Gastrocnemius medialis (tissue), 4 donors: ENCODE results near the gene CTTNBP2. TPM values are rescaled to one million over a fixed set of nuclear protein-coding genes. Genes with fewer than 3 reads are reported as not detected.

Experiments used
- ATAC-seq, 2 donors: fragments of 150-250 bp; one replicate each; pipeline ENCODE4 v1.9.1; 2016
- DNase-seq, 2 donors: peaks; one replicate each; pipeline ENCODE4 v3.0.0-alpha.2; 2019
- H3K27ac ChIP-seq, 4 donors: fragments of 200-600 bp; sonication (generic); 1 replicate in 1 of 4; 2 replicates in 3 of 4; pipeline ENCODE4 v1.5.1; 2016 to 2018; ENCODE audit warnings: mild to moderate bottlenecking in 2 of 4, moderate library complexity in 1 of 4
- H3K27me3 ChIP-seq, 3 donors: fragments of 200-600 bp; sonication (generic) in 2 of 3; 1 replicate in 1 of 3; 2 replicates in 2 of 3; pipeline versions ENCODE4 v1.5.1 to v1.6.0; 2016 to 2019; ENCODE audit warnings: mild to moderate bottlenecking in 1 of 3, moderate library complexity in 1 of 3
- H3K36me3 ChIP-seq, 2 donors: fragments of 200-600 bp; sonication (generic) in 1 of 2; one replicate each; pipeline ENCODE4 v1.5.1; 2017 to 2018
- H3K4me1 ChIP-seq, 2 donors: fragments of 200-600 bp; sonication (generic) in 1 of 2; one replicate each; pipeline ENCODE4 v1.5.1; 2016 to 2017; ENCODE audit warnings: mild to moderate bottlenecking in 2 of 2
- H3K4me3 ChIP-seq, 4 donors: fragments of 200-600 bp; sonication (generic) in 3 of 4; 1 replicate in 1 of 4; 2 replicates in 3 of 4; pipeline ENCODE4 v1.5.1; 2016 to 2019; ENCODE audit warnings: mild to moderate bottlenecking in 2 of 4
- H3K9me3 ChIP-seq, 3 donors: fragments of 200-600 bp; sonication (generic) in 2 of 3; 1 replicate in 1 of 3; 2 replicates in 2 of 3; pipeline ENCODE4 v1.5.1; 2016 to 2019
- POLR2A ChIP-seq, 2 donors: fragments of 450-650 bp; IDR thresholded peaks; one replicate each; pipeline ENCODE4 v1.6.1; 2017; ENCODE audit warnings: antibody characterized with exemption in 2 of 2, mild to moderate bottlenecking in 2 of 2, moderate library complexity in 2 of 2
- in situ Hi-C, 4 donors: fragments of 200-750 bp; cut with MboI; loops; one replicate each; pipeline versions ENCODE4 v1.15.0 to v1.8.0; 2017; ENCODE audit warnings: low sequenced_read_pairs in 4 of 4
- intact Hi-C: fragments of 100-400 bp; cut with DNase I; formaldehyde crosslinking; loops from one replicate; pipeline ENCODE4 v1.15.1; 2023; ENCODE audit warnings: low total_unique reads
- total RNA-seq, 4 donors: library from RNA; depleted of rRNA; stranded (reverse); fragments of >200 nt; gene quantifications; one replicate each; pipeline versions ENCODE4 v1.1.0 to v1.2.3, GENCODE V29; 2016
- TF ChIP-seq, protein P1 (sequence below), 5 experiments: fragments of 450-650 bp in 3 of 5; fragments of 200-600 bp in 2 of 5; sonication (generic) in 2 of 5; IDR thresholded peaks in 4 of 5; conservative IDR thresholded peaks in 1 of 5; 1 replicate in 4 of 5; 2 replicates in 1 of 5; pipeline ENCODE4 v1.5.1; 2016 to 2019; ENCODE audit warnings: antibody characterized with exemption in 5 of 5, mild to moderate bottlenecking in 3 of 5, moderate library complexity in 3 of 5

The CTTNBP2 gene
- total RNA-seq, 4 donors from 2014 or later, result 0.49 to 1.8 (median 1.5) TPM

DNA sequence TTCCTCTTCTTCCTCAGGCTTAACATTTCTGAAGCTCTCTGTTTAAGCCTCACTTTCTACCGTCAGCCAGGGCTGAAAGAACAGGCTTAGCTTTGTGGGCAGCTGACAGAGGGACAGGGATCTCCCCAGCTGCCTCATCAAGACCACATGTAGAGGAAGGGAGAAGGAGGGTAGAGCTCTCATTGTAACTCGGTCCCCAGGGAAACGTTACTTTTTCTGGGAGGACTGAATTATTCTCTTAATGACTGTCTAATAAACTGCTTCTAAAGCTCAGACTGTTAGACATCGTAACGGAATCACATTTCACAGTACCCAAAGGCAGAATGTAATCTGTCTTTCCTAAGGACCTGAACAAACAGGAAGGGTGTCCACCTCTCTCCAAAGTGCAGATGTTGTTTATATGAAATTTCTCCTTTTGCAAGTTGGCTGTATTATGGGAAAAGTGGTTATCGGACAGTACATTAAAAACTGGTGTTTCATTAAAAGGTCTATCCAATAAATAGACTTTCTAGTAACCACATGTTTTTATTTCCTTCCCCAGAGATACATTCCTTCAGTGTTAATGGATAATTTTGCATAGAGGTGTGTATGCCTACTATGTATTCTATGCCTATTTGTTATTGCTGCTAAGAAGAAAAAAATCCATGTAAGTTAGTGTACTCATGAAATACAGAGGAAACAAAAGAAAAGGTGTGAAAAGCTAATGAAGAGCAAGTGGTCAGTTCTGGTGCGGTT, 144.2 kb downstream of the CTTNBP2 start:
- H3K9me3 ChIP-seq, result no peaks in the 10 kb centered on the region
- TF ChIP-seq, protein P1, sequence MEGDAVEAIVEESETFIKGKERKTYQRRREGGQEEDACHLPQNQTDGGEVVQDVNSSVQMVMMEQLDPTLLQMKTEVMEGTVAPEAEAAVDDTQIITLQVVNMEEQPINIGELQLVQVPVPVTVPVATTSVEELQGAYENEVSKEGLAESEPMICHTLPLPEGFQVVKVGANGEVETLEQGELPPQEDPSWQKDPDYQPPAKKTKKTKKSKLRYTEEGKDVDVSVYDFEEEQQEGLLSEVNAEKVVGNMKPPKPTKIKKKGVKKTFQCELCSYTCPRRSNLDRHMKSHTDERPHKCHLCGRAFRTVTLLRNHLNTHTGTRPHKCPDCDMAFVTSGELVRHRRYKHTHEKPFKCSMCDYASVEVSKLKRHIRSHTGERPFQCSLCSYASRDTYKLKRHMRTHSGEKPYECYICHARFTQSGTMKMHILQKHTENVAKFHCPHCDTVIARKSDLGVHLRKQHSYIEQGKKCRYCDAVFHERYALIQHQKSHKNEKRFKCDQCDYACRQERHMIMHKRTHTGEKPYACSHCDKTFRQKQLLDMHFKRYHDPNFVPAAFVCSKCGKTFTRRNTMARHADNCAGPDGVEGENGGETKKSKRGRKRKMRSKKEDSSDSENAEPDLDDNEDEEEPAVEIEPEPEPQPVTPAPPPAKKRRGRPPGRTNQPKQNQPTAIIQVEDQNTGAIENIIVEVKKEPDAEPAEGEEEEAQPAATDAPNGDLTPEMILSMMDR (IDR thresholded peaks at IDR 0.05 in 4 of 5, conservative IDR thresholded peaks at IDR 0.05 in 1 of 5), result no peak
- no peak for TF ChIP-seq POLR2A (IDR thresholded peaks at IDR 0.05)
- intact Hi-C loops, result no loop called here
- DNase-seq (no peak), ATAC-seq (no peak)
- no peaks in the 10 kb centered on the region for H3K36me3 ChIP-seq
- no peak overlapping the region for H3K4me3 ChIP-seq
- no peaks in the 10 kb centered on the region for H3K27me3 ChIP-seq
- no peaks in the 10 kb centered on the region for H3K4me1 ChIP-seq
- in situ Hi-C loops, result no loop called here
- no peak overlapping the region for H3K27ac ChIP-seq

DNA sequence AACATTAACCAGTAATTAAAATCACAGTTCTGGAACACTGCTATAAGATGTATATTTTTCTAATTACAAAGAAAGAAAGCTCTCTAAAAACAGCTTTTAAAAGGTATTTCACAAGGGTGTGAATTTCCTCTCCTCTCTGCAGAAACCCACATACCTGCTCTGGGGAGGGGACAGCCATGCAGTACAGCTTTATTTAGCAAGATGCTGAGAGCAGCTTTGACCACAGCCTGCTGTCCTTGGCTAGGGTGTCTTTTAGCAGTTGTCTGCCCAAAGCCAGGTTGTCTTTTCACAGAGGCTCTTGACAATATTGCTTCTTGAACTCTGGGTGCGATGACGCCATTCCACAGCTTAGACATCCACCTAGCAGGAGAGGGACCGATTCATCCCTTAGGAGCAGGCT, 148.3 kb downstream of the CTTNBP2 start:
- Histone ChIP-seq H3K27me3 (no peaks in the 10 kb centered on the region), H3K27ac (no peak overlapping the region), H3K9me3 (no peaks in the 10 kb centered on the region), H3K4me3 (no peak overlapping the region), H3K4me1 (no peaks in the 10 kb centered on the region), H3K36me3 (no peaks in the 10 kb centered on the region)
- intact Hi-C loops (no loop called here), in situ Hi-C loops (no loop called here)
- DNase-seq (no peak), ATAC-seq (no peak)
- TF ChIP-seq POLR2A (IDR thresholded peaks at IDR 0.05), result no peak
- TF ChIP-seq, protein P1 (IDR thresholded peaks at IDR 0.05 in 4 of 5, conservative IDR thresholded peaks at IDR 0.05 in 1 of 5), result no peak

DNA sequence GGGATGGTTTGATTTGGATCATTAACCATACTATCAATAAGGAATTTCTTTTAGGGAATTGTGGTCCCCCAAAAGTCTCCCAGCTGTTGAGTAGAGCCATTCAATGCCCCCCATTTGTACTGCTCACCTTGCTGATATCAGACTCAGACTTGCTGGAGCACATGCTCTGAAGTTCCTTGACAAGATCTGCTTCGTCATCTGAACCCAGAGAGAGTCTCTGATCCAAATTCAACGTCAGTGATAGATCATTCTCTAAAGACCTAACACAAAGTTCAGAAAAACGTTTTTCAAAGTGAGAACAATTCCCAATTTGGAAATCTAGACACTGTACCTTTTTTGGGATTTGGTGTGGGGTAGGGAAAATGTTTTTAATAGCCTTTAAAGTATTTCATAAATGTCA, 153.9 kb downstream of the CTTNBP2 start:
- no peaks in the 10 kb centered on the region for H3K36me3 ChIP-seq

DNA sequence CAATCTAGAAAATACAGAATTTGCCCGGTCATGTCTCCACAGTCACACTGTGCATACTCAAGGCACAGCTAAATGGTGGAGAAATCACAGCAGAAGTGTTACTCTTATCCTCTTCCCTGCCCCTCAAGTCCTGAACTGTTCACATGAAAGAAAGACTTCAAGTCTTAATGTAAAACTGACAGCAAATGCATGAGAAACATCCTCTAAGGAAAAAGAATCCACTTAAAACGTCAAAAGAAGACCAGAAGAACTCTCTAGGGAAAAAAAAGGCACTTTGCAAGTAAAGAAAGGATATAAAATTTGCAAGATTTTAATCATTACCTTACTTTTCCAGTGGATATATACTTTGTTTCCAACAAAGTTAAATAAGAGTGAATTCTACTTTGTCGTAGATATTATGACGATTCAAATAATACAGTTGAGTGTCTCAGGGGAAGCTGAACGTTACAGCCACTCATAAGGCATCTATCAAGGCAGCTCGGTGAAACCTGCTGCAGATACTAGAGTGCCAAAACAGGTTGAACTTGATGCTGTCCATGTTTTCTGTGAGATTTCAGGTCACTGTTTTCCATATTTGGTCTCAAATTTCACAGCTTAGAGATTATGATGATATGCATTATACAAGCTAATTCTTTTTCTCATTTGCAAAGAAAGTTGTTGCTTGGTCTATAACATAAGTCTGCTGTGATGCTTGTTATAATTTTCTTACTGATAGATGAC, 155.0 kb downstream of the CTTNBP2 start:
- TF ChIP-seq POLR2A (IDR thresholded peaks at IDR 0.05), result no peak
- TF ChIP-seq, protein P1 (IDR thresholded peaks at IDR 0.05 in 4 of 5, conservative IDR thresholded peaks at IDR 0.05 in 1 of 5), result no peak
- in situ Hi-C loops, result no loop called here
- Histone ChIP-seq H3K4me1 (no peaks in the 10 kb centered on the region), H3K4me3 (no peak overlapping the region), H3K36me3 (no peaks in the 10 kb centered on the region), H3K27me3 (no peaks in the 10 kb centered on the region), H3K27ac (no peak overlapping the region), H3K9me3 (no peaks in the 10 kb centered on the region)
- ATAC-seq (no peak), DNase-seq (no peak)
- intact Hi-C loops, result no loop called here

More for the DNA sequence above, 153.9 kb downstream of the CTTNBP2 start:
- intact Hi-C loops (no loop called here), in situ Hi-C loops (no loop called here)
- no peaks in the 10 kb centered on the region for H3K4me1 ChIP-seq
- no peak overlapping the region for H3K4me3 ChIP-seq
- no peaks in the 10 kb centered on the region for H3K27me3 ChIP-seq
- ATAC-seq (no peak), DNase-seq (no peak)
- H3K9me3 ChIP-seq, result no peaks in the 10 kb centered on the region
- H3K27ac ChIP-seq, result no peak overlapping the region
- no peak for TF ChIP-seq POLR2A (IDR thresholded peaks at IDR 0.05)
- TF ChIP-seq, protein P1 (IDR thresholded peaks at IDR 0.05 in 4 of 5, conservative IDR thresholded peaks at IDR 0.05 in 1 of 5), result no peak
